GM21786 (cell line): ENCODE measurements around the gene CYP1A1.

ENCODE experiments used
- ATAC-seq: cut with Tn5 transposase; IDR thresholded peaks from one replicate; pipeline ENCODE4 v1.9.1; 2021; ENCODE audit not compliant: unreplicated experiment

CYP1A1 gene

GRCh38 chr15:74695597-74696397 lies 29.5 kb downstream of the CYP1A1 start, which contains the start of gene EDC3:
Gene EDC3 (minus strand): TSS chr15:74696024. CDS start chr15:74675124, 20,900 bp downstream.
- peak; percentile 76 for ATAC-seq

DNA sequence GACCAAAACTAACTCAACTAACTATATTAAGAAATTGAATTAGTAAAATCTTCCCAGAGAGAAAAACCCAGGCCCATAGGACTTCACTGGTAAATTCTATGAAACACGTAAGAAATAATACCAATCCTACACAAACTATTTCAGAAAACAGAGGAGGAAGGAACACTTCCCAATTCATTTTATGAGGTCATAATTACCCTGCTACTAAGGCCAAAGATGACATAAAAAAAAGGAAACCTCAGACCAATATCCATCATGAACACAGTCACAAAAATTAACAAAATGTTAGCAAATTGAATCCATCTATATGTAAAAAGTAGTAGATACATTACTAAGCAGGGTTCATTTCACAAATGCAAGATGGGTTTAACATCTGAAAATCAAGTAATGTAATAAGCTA lies 33.0 kb downstream of the CYP1A1 start:
- no peak for ATAC-seq

GRCh38 chr15:74683758-74684157 lies 41.6 kb downstream of the CYP1A1 start:
- ATAC-seq: no peak

DNA sequence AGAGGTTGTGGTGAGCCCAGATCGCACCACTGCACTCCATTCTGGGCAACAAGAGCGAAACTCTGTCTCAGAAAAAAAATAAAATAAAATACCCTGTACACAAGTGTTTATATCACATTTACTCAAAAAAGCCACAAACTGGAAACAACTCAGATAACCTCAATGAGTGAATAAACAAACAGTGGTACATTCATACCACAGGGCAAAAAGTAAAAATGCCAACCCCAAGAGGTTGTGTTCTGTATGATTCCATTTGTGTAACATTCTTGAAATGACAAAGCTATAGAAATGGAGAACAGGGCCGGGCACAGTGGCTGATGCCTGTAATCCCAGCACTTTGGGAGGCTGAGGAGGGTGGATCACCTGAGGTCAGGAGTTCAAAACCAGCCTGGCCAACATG lies 42.4 kb downstream of the CYP1A1 start:
- no peak for ATAC-seq

DNA sequence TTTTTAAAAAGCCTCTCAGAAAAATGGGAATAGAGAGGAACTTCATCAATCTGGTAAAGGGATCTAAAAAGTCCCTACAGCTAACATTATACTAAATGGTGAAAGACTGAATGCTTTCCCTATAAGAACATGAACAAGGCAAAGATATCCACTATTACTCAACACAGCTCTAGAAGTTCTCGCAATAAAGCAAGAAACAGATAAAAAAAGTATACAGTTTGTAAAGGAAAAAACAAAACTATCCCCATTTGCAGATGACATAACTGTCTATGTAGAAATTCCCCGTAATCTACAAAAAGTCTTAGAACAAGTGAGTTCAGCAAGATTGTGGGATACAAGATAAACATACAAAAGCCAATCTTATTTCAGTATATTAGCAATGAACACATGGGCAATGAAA lies 44.9 kb downstream of the CYP1A1 start:
- no peak for ATAC-seq

GRCh38 chr15:74676801-74677200 lies 48.5 kb downstream of the CYP1A1 start:
- ATAC-seq: no peak

DNA sequence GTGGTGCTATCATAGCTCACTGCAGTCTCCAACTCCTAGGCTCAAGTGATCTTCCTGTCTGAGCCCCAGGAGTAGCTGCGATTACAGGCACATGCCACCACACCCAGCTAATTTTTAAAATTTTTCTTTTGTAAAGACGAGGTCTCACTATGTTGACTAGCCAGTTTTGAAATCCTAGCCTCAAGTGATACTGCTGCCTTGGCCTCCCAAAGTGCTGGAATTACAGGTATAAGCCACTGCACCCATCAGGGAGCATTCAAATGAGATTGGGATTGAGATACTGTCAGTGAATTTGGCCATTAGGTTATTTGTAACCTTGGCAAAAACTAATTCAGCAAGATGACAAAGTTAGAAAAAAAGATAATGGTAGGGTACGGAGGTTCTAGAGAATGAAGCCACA lies 51.2 kb downstream of the CYP1A1 start:
- ATAC-seq: no peak

- no peak for ATAC-seq
These were observed 55.7 kb downstream of the CYP1A1 start for GRCh38 chr15:74669627-74670026.
